HG03045 (cell line): Measurements from ENCODE around the gene SV2C.
"Not testable (repeated sequence)": the region's sequence is repeated elsewhere in the genome, so short reads cannot be mapped to it uniquely, and the experiment has no call there.

ENCODE experiments used
- ATAC-seq: cut with Tn5 transposase; IDR thresholded peaks from one replicate; pipeline ENCODE4 v1.9.1; 2021; ENCODE audit warnings: mild to moderate bottlenecking, moderate library complexity; ENCODE audit not compliant: unreplicated experiment

SV2C gene

GRCh38 chr5:76291305-76292077 is 208.3 kb downstream of the SV2C start:
- ATAC-seq = no peak

- ATAC-seq = peak; percentile 64
These were observed 209.6 kb downstream of the SV2C start for GRCh38 chr5:76292620-76293322.

GRCh38 chr5:76294573-76294972 is 211.4 kb downstream of the SV2C start:
- no peak for ATAC-seq

- ATAC-seq = no peak
These were observed 215.7 kb downstream of the SV2C start for GRCh38 chr5:76298852-76299251.

GRCh38 chr5:76299592-76299991 is 216.4 kb downstream of the SV2C start:
- no peak for ATAC-seq

- not testable (repeated sequence) for ATAC-seq
These were observed 218.7 kb downstream of the SV2C start for GRCh38 chr5:76301932-76302331.

- ATAC-seq = not testable (repeated sequence)
These were observed 219.5 kb downstream of the SV2C start for GRCh38 chr5:76302661-76303060.

GRCh38 chr5:76303921-76304320 is 220.7 kb downstream of the SV2C start:
- ATAC-seq = no peak

- ATAC-seq = no peak
These were observed 222.1 kb downstream of the SV2C start for GRCh38 chr5:76305269-76305668.

GRCh38 chr5:76305775-76306174 is 222.6 kb downstream of the SV2C start:
- no peak for ATAC-seq

- no peak for ATAC-seq
These were observed 227.0 kb downstream of the SV2C start for GRCh38 chr5:76310208-76310607.

- no peak for ATAC-seq
These were observed 229.6 kb downstream of the SV2C start for GRCh38 chr5:76312783-76313182.

GRCh38 chr5:76314643-76315042 is 231.5 kb downstream of the SV2C start:
- no peak for ATAC-seq

- ATAC-seq = no peak
These were observed 236.5 kb downstream of the SV2C start for GRCh38 chr5:76319673-76320072.

- not testable (repeated sequence) for ATAC-seq
These were observed 240.3 kb downstream of the SV2C start for GRCh38 chr5:76323494-76323893.

- ATAC-seq = no peak
These were observed 242.1 kb downstream of the SV2C start for GRCh38 chr5:76325326-76325725.

- ATAC-seq = no peak
These were observed 242.8 kb downstream of the SV2C start for GRCh38 chr5:76325876-76326491.

GRCh38 chr5:76326577-76327302 is 243.6 kb downstream of the SV2C start:
- ATAC-seq = no peak

- no peak for ATAC-seq
These were observed 246.2 kb downstream of the SV2C start for GRCh38 chr5:76329346-76329745.

- ATAC-seq = no peak
These were observed 247.9 kb downstream of the SV2C start for GRCh38 chr5:76331126-76331525.

- no peak for ATAC-seq
These were observed 248.9 kb downstream of the SV2C start for GRCh38 chr5:76332102-76332501.
